IMR-90 (cell line): Measurements from ENCODE around the gene HSPD1. TPM values are rescaled to one million over a fixed set of nuclear protein-coding genes. Genes with fewer than 3 reads are reported as not detected.

ENCODE experiments used
- ATAC-seq: fragments of 200-7000 bp; cut with Tn5 transposase; 2 replicates; pipeline ENCODE4 v1.9.1; 2020; ENCODE audit warnings: low read depth, mild to moderate bottlenecking, moderate library complexity
- BruUV-seq: library from RNA; stranded (reverse); fragments of 400-500 nt; replicated peaks from 2 replicates; lab custom pipeline; 2021; lab: Mats Ljungman, UMichigan
- CTCF ChIA-PET: fragments of 300-600 bp; formaldehyde crosslinking; extraction: SDS; loops from one replicate; lab custom pipeline; 2021; ENCODE audit warnings: antibody characterized with exemption; lab: Yijun Ruan, JAX
- POLR2A ChIA-PET: fragments of 300-600 bp; sonication (Branson Sonifier 250); formaldehyde crosslinking; loops from one replicate; lab custom pipeline; 2022; ENCODE audit warnings: antibody characterized with exemption; ENCODE audit not compliant: unreplicated experiment; lab: Charles Lee
- DNase-seq: peaks from one replicate; pipeline ENCODE4 v3.0.0; 2013
- H2AFZ ChIP-seq: replicated peaks from 2 replicates; pipeline ENCODE3; 2013; ENCODE audit warnings: low read length, mild to moderate bottlenecking; ENCODE audit not compliant: poor library complexity
- H2AK5ac ChIP-seq: 2 replicates; pipeline ENCODE4 v1.6.1; 2013; ENCODE audit warnings: low read depth, low read length, inconsistent platforms
- H2AK9ac ChIP-seq: replicated peaks from 2 replicates; pipeline ENCODE3; 2013; ENCODE audit warnings: mild to moderate bottlenecking, low read depth, low read length, moderate library complexity; ENCODE audit not compliant: poor library complexity
- H2BK120ac ChIP-seq: 2 replicates; pipeline ENCODE4 v1.6.1; 2013; ENCODE audit warnings: low read depth, low read length, inconsistent platforms
- H2BK15ac ChIP-seq: 3 replicates; pipeline ENCODE4 v1.6.1; 2013; ENCODE audit warnings: low read depth, low read length, inconsistent platforms
- H2BK20ac ChIP-seq: 2 replicates; pipeline ENCODE4 v1.6.1; 2013; ENCODE audit warnings: low read depth, mild to moderate bottlenecking, inconsistent platforms, low read length, moderate library complexity
- H2BK5ac ChIP-seq: 2 replicates; pipeline ENCODE4 v1.6.1; 2013; ENCODE audit warnings: mild to moderate bottlenecking, low read depth, low read length, inconsistent platforms; ENCODE audit not compliant: poor library complexity, severe bottlenecking
- H3K14ac ChIP-seq: replicated peaks from 2 replicates; pipeline ENCODE4 v1.6.1; 2013; ENCODE audit warnings: low read depth, low read length, inconsistent platforms
- H3K18ac ChIP-seq: 2 replicates; pipeline ENCODE4 v1.6.1; 2013; ENCODE audit warnings: low read depth, low read length, control low read depth
- H3K23ac ChIP-seq: 2 replicates; pipeline ENCODE4 v1.6.1; 2013; ENCODE audit warnings: low read depth, low read length, inconsistent platforms
- H3K27ac ChIP-seq: 2 replicates; pipeline ENCODE4 v1.5.1; 2013; ENCODE audit warnings: mild to moderate bottlenecking, control low read depth, low read length; ENCODE audit not compliant: insufficient read depth
- H3K27me3 ChIP-seq: 2 replicates; pipeline ENCODE4 v1.6.1; 2013; ENCODE audit warnings: low read length; ENCODE audit not compliant: control insufficient read depth, insufficient read depth
- H3K36me3 ChIP-seq: 2 replicates; pipeline ENCODE4 v1.6.1; 2013; ENCODE audit warnings: low read length, mixed read lengths; ENCODE audit not compliant: control insufficient read depth, insufficient read depth
- H3K4ac ChIP-seq: 2 replicates; pipeline ENCODE4 v1.6.1; 2013; ENCODE audit warnings: low read depth, low read length, inconsistent platforms
- H3K4me1 ChIP-seq: 2 replicates; pipeline ENCODE4 v1.6.1; 2013; ENCODE audit warnings: low read length, mixed read lengths; ENCODE audit not compliant: control insufficient read depth, insufficient read depth
- H3K4me2 ChIP-seq: 2 replicates; pipeline ENCODE4 v1.6.1; 2013; ENCODE audit warnings: low read depth, mild to moderate bottlenecking, control low read depth, low read length, moderate library complexity
- H3K4me3 ChIP-seq: 2 replicates; pipeline ENCODE4 v1.5.1; 2013; ENCODE audit warnings: low read depth, mild to moderate bottlenecking, control low read depth, low read length, moderate library complexity; ENCODE audit not compliant: insufficient read depth
- H3K56ac ChIP-seq: 2 replicates; pipeline ENCODE4 v1.6.1; 2013; ENCODE audit warnings: low read length, inconsistent platforms; ENCODE audit not compliant: insufficient read depth; ENCODE audit errors: extremely low read depth
- H3K79me1 ChIP-seq, 2 experiments: 2 replicates each; pipeline ENCODE4 v1.6.1; 2013; ENCODE audit warnings: low read length in 2 of 2, inconsistent platforms in 1 of 2, low read depth in 1 of 2
- H3K9ac ChIP-seq: 2 replicates; pipeline ENCODE4 v1.6.1; 2013; ENCODE audit warnings: low read depth, low read length, control low read depth
- H3K9me1 ChIP-seq: 2 replicates; pipeline ENCODE4 v1.6.1; 2013; ENCODE audit warnings: low read length, inconsistent platforms; ENCODE audit not compliant: insufficient read depth
- H3K9me3 ChIP-seq: 2 replicates; pipeline ENCODE4 v1.6.1; 2013; ENCODE audit warnings: low read length; ENCODE audit not compliant: control insufficient read depth, insufficient read depth
- H4K20me1 ChIP-seq: 2 replicates; pipeline ENCODE4 v1.6.1; 2013; ENCODE audit warnings: low read length, inconsistent platforms; ENCODE audit not compliant: insufficient read depth
- H4K5ac ChIP-seq: 2 replicates; pipeline ENCODE4 v1.6.1; 2013; ENCODE audit warnings: mild to moderate bottlenecking, low read depth, low read length, control low read depth
- H4K8ac ChIP-seq, 2 experiments: 2 replicates each; pipeline ENCODE4 v1.6.1; 2013; ENCODE audit warnings: low read depth in 2 of 2, low read length in 2 of 2, control low read depth in 1 of 2, inconsistent platforms in 1 of 2
- H4K91ac ChIP-seq: 2 replicates; pipeline ENCODE4 v1.6.1; 2013; ENCODE audit warnings: low read depth, low read length, inconsistent platforms; ENCODE audit not compliant: insufficient read depth
- CEBPB ChIP-seq: IDR thresholded peaks from 2 replicates; pipeline ENCODE4 v1.6.1; 2012; ENCODE audit warnings: low read depth, low read length, improper control_type of control experiment
- FOS ChIP-seq: fragments of 150-350 bp; IDR thresholded peaks from 2 replicates; pipeline ENCODE4 v1.6.1; 2016; ENCODE audit warnings: low read depth, low read length
- MAFK ChIP-seq: IDR thresholded peaks from 2 replicates; pipeline ENCODE4 v1.6.1; 2012; ENCODE audit warnings: low read depth, low read length, improper control_type of control experiment
- RAD21 ChIP-seq: IDR thresholded peaks from 2 replicates; pipeline ENCODE4 v1.6.1; 2012; ENCODE audit warnings: low read length, improper control_type of control experiment
- RCOR1 ChIP-seq: IDR thresholded peaks from 2 replicates; pipeline ENCODE4 v1.6.1; 2012; ENCODE audit warnings: mild to moderate bottlenecking, low read length, improper control_type of control experiment; ENCODE audit not compliant: insufficient replicate concordance
- RFX5 ChIP-seq: IDR thresholded peaks from 2 replicates; pipeline ENCODE4 v1.8.0; 2012; ENCODE audit warnings: low read depth, mild to moderate bottlenecking, low read length, moderate library complexity
- WGBS, 2 experiments: methylation state at CpG; one replicate each; pipeline versions ENCODE4 v1.1.5 to v1.1.7; 2013; ENCODE audit warnings: missing lambda C conversion rate in 2 of 2; ENCODE audit not compliant: insufficient read length in 1 of 2; ENCODE audit errors: extremely low coverage in 2 of 2; 5-methylcytosine and 5-hydroxymethylcytosine counted together
- dilution Hi-C: fragments of 300-500 bp; cut with HindIII; formaldehyde crosslinking; loops from one replicate; pipeline ENCODE4 v1.14.3; 2018; ENCODE audit warnings: low sequenced_read_pairs; ENCODE audit not compliant: unreplicated experiment
- in situ Hi-C: fragments of 300-500 bp; cut with MboI; formaldehyde crosslinking; loops from 3 replicates; pipeline ENCODE4 v1.14.3; 2019; ENCODE audit warnings: low sequenced_read_pairs, inconsistent platforms, mixed read lengths
- intact Hi-C: fragments of 100-400 bp; cut with micrococcal nuclease; formaldehyde crosslinking; loops from 2 replicates; pipeline ENCODE4 v1.10.0; 2022
- polyA plus RNA-seq, 3 experiments: library from polyadenylated mRNA; depleted of rRNA; stranded (reverse); fragments of >200 nt; gene quantifications; 2 replicates each; pipeline ENCODE4 v1.2.3, GENCODE V29; 2012; ENCODE audit warnings: low replicate concordance in 1 of 3
- total RNA-seq: library from RNA; depleted of rRNA; stranded (reverse); fragments of >200 nt; gene quantifications from 2 replicates; pipeline ENCODE4 v1.2.3, GENCODE V29; 2012
- TF ChIP-seq, protein P1 (sequence below): conservative IDR thresholded peaks from 2 replicates; pipeline ENCODE4 v1.5.1; 2012; ENCODE audit warnings: mild to moderate bottlenecking, low read depth, low read length, improper control_type of control experiment
- TF ChIP-seq, protein P2 (sequence below): fragments of 150-350 bp; IDR thresholded peaks from 2 replicates; pipeline ENCODE4 v1.6.1; 2016; ENCODE audit warnings: low read depth, mild to moderate bottlenecking, low read length, moderate library complexity, borderline replicate concordance
- TF ChIP-seq, protein P3 (sequence below): fragments of 150-350 bp; IDR thresholded peaks from 2 replicates; pipeline ENCODE4 v1.6.1; 2017; ENCODE audit warnings: mild to moderate bottlenecking, antibody characterized with exemption, low read length, low read depth

Gene HSPD1
- total and polyA plus RNA-seq, 2 of the 4 experiments (the other 2 are of a cell fraction): 171 TPM

DNA sequence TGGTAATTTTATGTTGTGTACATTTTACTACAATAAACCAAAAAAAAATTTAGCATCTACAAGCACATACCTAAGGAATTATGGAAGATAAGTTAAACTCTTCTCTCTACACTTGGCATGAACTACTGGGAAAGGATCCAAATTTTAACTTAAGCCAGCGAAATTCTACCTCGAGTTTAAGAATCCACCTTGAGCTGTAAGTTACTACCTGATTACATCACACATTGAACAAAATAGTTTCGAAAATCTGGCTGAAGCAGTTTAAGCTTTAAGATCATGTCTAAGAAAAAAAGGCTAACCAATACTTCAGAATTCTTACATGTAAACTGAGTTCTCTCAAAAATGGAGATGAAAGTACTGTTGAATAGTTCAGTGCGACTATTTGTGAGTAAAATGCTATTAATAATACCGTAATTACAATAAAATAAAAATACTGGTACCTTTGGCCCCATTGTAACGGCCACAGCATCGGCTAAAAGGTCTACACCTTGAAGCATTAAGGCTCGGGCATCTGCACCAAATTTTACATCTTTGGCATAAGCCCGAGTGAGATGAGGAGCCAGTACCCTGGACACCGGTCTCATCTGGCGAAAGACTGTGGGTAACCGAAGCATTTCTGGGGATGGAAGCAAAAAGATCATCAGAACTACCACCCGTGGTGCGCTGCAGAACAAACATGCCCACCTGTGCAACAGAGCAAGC, 1.3 kb downstream of the HSPD1 start:
- no TSS peak for BruUV-seq
- Histone ChIP-seq H2BK20ac (no peak overlapping the region), H2AFZ (peak overlapping the region; percentile 90), H4K91ac (no peak overlapping the region), H3K23ac (peak overlapping the region; percentile 88), H3K79me1 (peaks cover 18 to 42% of the 10 kb centered on the region in 2 experiments), H3K18ac (no peak overlapping the region), H4K5ac (no peak overlapping the region), H3K56ac (peak overlapping the region; percentile 50; the same call in 1 of the 2 replicates), H2AK9ac (peak overlapping the region; percentile 78), H3K9ac (peak overlapping the region; percentile 82), H4K20me1 (peaks cover 40% of the 10 kb centered on the region), H3K27me3 (no peaks in the 10 kb centered on the region), H2AK5ac (no peak overlapping the region), H4K8ac (peak overlapping the region in 1 of 2 experiments; percentile 71; a peak in 3 of 4 replicates), H3K9me1 (0 out of 2 replicates have a peak, but pooled peaks cover 3% of the 10 kb centered on the region), H3K4me3 (peak overlapping the region; percentile 74), H3K14ac (peak overlapping the region; percentile 53; the same call in 1 of the 2 replicates), H2BK5ac (peak overlapping the region; percentile 16), H2BK120ac (no peak overlapping the region), H3K36me3 (peaks cover 17% of the 10 kb centered on the region), H3K4me1 (0 out of 2 replicates have a peak, but pooled peaks cover 1% of the 10 kb centered on the region), H3K9me3 (no peaks in the 10 kb centered on the region), H3K4ac (peak overlapping the region; percentile 65), H3K4me2 (peak overlapping the region; percentile 98), H2BK15ac (no peak overlapping the region), H3K27ac (peak overlapping the region; percentile 74)
- WGBS, 2 experiments: 2% methylated on average over 7 of the region's 14 CpGs; no CpG with 5 or more reads in 1 of the 2 experiments
- intact Hi-C loops (loop anchor here (5.0 kb wide), 1 partner anchor 41 kb away; no protein-coding TSS in a partner anchor), in situ Hi-C loops (loop anchor here (5.0 kb wide), 1 partner anchor 81 kb away; no protein-coding TSS in a partner anchor), dilution Hi-C loops (no loop called here)
- no peak for TF ChIP-seq MAFK
- TF ChIP-seq, protein P1, sequence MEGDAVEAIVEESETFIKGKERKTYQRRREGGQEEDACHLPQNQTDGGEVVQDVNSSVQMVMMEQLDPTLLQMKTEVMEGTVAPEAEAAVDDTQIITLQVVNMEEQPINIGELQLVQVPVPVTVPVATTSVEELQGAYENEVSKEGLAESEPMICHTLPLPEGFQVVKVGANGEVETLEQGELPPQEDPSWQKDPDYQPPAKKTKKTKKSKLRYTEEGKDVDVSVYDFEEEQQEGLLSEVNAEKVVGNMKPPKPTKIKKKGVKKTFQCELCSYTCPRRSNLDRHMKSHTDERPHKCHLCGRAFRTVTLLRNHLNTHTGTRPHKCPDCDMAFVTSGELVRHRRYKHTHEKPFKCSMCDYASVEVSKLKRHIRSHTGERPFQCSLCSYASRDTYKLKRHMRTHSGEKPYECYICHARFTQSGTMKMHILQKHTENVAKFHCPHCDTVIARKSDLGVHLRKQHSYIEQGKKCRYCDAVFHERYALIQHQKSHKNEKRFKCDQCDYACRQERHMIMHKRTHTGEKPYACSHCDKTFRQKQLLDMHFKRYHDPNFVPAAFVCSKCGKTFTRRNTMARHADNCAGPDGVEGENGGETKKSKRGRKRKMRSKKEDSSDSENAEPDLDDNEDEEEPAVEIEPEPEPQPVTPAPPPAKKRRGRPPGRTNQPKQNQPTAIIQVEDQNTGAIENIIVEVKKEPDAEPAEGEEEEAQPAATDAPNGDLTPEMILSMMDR: no peak
- TF ChIP-seq, protein P2, sequence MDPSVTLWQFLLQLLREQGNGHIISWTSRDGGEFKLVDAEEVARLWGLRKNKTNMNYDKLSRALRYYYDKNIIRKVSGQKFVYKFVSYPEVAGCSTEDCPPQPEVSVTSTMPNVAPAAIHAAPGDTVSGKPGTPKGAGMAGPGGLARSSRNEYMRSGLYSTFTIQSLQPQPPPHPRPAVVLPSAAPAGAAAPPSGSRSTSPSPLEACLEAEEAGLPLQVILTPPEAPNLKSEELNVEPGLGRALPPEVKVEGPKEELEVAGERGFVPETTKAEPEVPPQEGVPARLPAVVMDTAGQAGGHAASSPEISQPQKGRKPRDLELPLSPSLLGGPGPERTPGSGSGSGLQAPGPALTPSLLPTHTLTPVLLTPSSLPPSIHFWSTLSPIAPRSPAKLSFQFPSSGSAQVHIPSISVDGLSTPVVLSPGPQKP: no peak
- TF ChIP-seq RCOR1: no peak
- TF ChIP-seq FOS: no peak
- TF ChIP-seq, protein P3, sequence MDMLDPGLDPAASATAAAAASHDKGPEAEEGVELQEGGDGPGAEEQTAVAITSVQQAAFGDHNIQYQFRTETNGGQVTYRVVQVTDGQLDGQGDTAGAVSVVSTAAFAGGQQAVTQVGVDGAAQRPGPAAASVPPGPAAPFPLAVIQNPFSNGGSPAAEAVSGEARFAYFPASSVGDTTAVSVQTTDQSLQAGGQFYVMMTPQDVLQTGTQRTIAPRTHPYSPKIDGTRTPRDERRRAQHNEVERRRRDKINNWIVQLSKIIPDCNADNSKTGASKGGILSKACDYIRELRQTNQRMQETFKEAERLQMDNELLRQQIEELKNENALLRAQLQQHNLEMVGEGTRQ: no peak
- no peak for TF ChIP-seq RAD21
- no peak for TF ChIP-seq RFX5
- no peak for TF ChIP-seq CEBPB
- ChIA-PET POLR2A (no interaction called here), CTCF (no interaction called here)
- ATAC-seq (no peak), DNase-seq (peak; percentile 20)
